Duodenal mucosa (tissue), 2 donors: ENCODE data around the gene DNAJC30.
A peak's percentile ranks its signal among the peaks of the same experiment; 100 is the strongest.
"Not testable (repeated sequence)": the region's sequence is repeated elsewhere in the genome, so short reads cannot be mapped to it uniquely, and the experiment has no call there.

Experiments
- H3K27ac ChIP-seq: one replicate; pipeline ENCODE4 v1.7.0; 2013; ENCODE audit warnings: low read depth, low read length
- H3K27me3 ChIP-seq, 2 donors: one replicate each; pipeline ENCODE4 v1.7.0; 2013; ENCODE audit warnings: low read length in 2 of 2, control low read depth in 1 of 2; ENCODE audit not compliant: insufficient read depth in 2 of 2, control insufficient read depth in 1 of 2
- H3K36me3 ChIP-seq, 2 donors: one replicate each; pipeline ENCODE4 v1.7.0; 2013; ENCODE audit warnings: low read length in 2 of 2, control low read depth in 1 of 2; ENCODE audit not compliant: insufficient read depth in 2 of 2, control insufficient read depth in 1 of 2
- H3K4me1 ChIP-seq, 2 donors: one replicate each; pipeline ENCODE4 v1.7.0; 2013; ENCODE audit warnings: low read length in 2 of 2, control low read depth in 1 of 2; ENCODE audit not compliant: insufficient read depth in 2 of 2, control insufficient read depth in 1 of 2
- H3K4me3 ChIP-seq, 2 donors: one replicate each; pipeline ENCODE4 v1.7.0; 2013; ENCODE audit warnings: low read length in 2 of 2, low read depth in 1 of 2
- H3K9ac ChIP-seq, 2 donors: one replicate each; pipeline ENCODE4 v1.7.0; 2013; ENCODE audit warnings: low read length in 2 of 2, low read depth in 1 of 2
- H3K9me3 ChIP-seq, 2 donors: one replicate each; pipeline ENCODE4 v1.7.0; 2013; ENCODE audit warnings: low read length in 2 of 2, control low read depth in 1 of 2; ENCODE audit not compliant: control insufficient read depth in 1 of 2

Gene DNAJC30

GRCh38 chr7:73683788-73684693 lies 788 bp upstream of the DNAJC30 start:
- H3K9me3 ChIP-seq: no peaks in the 10 kb centered on the region
- H3K36me3 ChIP-seq: peaks cover 8 to 26% of the 10 kb centered on the region in 2 donors
- H3K4me1 ChIP-seq: peaks cover 16 to 24% of the 10 kb centered on the region in 2 donors
- H3K9ac ChIP-seq: peak overlapping the region; percentile 59 to 87
- peak overlapping the region; percentile 71 for H3K27ac ChIP-seq
- no peaks in the 10 kb centered on the region for H3K27me3 ChIP-seq
- peak overlapping the region; percentile 91 to 99 for H3K4me3 ChIP-seq

DNA sequence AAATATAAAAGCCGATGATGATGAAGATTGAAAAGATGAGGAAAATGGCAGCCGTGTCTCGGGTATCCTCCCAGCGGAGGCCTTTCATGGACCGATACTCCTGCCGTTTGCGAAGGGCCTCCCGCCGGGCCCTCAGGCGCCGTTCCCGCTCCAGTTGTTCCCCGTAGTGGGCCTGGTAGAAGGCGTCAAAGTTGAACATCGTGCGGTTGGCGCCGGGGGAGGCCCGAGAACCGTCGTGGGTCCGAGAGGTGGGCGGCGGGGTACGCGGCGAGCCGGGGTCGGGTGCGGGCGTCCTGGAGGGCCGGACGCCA lies 553 bp downstream of the DNAJC30 start:
- Histone ChIP-seq H3K36me3 (peaks cover 5 to 26% of the 10 kb centered on the region in 2 donors), H3K4me3 (peak overlapping the region; percentile 91 to 99), H3K27ac (peak overlapping the region; percentile 71), H3K27me3 (no peaks in the 10 kb centered on the region), H3K4me1 (peaks cover 16 to 24% of the 10 kb centered on the region in 2 donors), H3K9me3 (no peaks in the 10 kb centered on the region), H3K9ac (peak overlapping the region; percentile 87 to 90)

GRCh38 chr7:73681031-73681430 lies 2.2 kb downstream of the DNAJC30 start:
- Histone ChIP-seq H3K9me3 (no peaks in the 10 kb centered on the region), H3K27me3 (no peaks in the 10 kb centered on the region), H3K9ac (no peak overlapping the region), H3K4me1 (peaks cover 16 to 24% of the 10 kb centered on the region in 2 donors), H3K4me3 (peak overlapping the region in 1 of 2 donors; percentile 99), H3K36me3 (peaks cover 0 to 13% of the 10 kb centered on the region in 2 donors), H3K27ac (no peak overlapping the region)

GRCh38 chr7:73680501-73680900 lies 2.8 kb downstream of the DNAJC30 start:
- peaks cover 0 to 13% of the 10 kb centered on the region in 2 donors for H3K36me3 ChIP-seq
- no peaks in the 10 kb centered on the region for H3K27me3 ChIP-seq
- H3K9me3 ChIP-seq: no peaks in the 10 kb centered on the region
- H3K9ac ChIP-seq: no peak overlapping the region
- H3K4me1 ChIP-seq: peaks cover 16 to 24% of the 10 kb centered on the region in 2 donors
- no peak overlapping the region for H3K27ac ChIP-seq
- H3K4me3 ChIP-seq: no peak overlapping the region

- Histone ChIP-seq H3K27ac (no peak overlapping the region), H3K9me3 (no peaks in the 10 kb centered on the region), H3K9ac (no peak overlapping the region), H3K4me1 (peaks cover 16 to 24% of the 10 kb centered on the region in 2 donors), H3K27me3 (no peaks in the 10 kb centered on the region), H3K4me3 (no peak overlapping the region), H3K36me3 (peaks cover 0 to 13% of the 10 kb centered on the region in 2 donors)
These were observed 3.5 kb downstream of the DNAJC30 start for GRCh38 chr7:73679709-73680108.

GRCh38 chr7:73678862-73679261 lies 4.4 kb downstream of the DNAJC30 start:
- Histone ChIP-seq H3K4me3 (no peak overlapping the region), H3K4me1 (peaks cover 16 to 20% of the 10 kb centered on the region in 2 donors), H3K27ac (no peak overlapping the region), H3K27me3 (no peaks in the 10 kb centered on the region), H3K9me3 (no peaks in the 10 kb centered on the region), H3K36me3 (peaks cover 0 to 13% of the 10 kb centered on the region in 2 donors), H3K9ac (no peak overlapping the region)

DNA sequence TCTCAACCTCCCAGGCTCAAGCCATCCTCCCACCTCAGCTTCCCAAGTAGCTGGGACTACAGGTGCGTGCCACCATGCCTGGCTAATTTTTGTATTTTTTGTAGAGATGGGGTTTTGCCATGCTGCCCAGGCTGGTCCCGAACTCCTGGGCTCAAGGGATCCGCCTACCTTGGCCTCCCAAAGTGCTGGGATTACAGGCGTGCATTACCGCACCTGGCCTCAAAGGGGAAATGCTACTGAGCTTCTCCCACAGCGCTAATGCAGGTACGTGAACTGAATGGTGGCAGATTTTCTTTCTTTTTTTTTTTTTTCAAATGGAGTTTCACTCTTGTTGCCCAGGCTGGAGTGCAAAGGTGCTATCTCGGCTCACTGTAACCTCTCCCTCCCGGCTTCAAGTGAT lies 7.2 kb downstream of the DNAJC30 start:
- H3K4me1 ChIP-seq, H3K9ac ChIP-seq, H3K27ac ChIP-seq, H3K9me3 ChIP-seq, H3K27me3 ChIP-seq, H3K4me3 ChIP-seq: not testable (repeated sequence)
- H3K36me3 ChIP-seq: peaks cover 0 to 13% of the 10 kb centered on the region in 2 donors

GRCh38 chr7:73674468-73675124 lies 8.7 kb downstream of the DNAJC30 start:
- peaks cover 0 to 13% of the 10 kb centered on the region in 2 donors for H3K36me3 ChIP-seq
- H3K9ac ChIP-seq: no peak overlapping the region
- no peak overlapping the region for H3K4me3 ChIP-seq
- H3K27me3 ChIP-seq: no peaks in the 10 kb centered on the region
- no peak overlapping the region for H3K27ac ChIP-seq
- no peaks in the 10 kb centered on the region for H3K4me1 ChIP-seq
- H3K9me3 ChIP-seq: no peaks in the 10 kb centered on the region

DNA sequence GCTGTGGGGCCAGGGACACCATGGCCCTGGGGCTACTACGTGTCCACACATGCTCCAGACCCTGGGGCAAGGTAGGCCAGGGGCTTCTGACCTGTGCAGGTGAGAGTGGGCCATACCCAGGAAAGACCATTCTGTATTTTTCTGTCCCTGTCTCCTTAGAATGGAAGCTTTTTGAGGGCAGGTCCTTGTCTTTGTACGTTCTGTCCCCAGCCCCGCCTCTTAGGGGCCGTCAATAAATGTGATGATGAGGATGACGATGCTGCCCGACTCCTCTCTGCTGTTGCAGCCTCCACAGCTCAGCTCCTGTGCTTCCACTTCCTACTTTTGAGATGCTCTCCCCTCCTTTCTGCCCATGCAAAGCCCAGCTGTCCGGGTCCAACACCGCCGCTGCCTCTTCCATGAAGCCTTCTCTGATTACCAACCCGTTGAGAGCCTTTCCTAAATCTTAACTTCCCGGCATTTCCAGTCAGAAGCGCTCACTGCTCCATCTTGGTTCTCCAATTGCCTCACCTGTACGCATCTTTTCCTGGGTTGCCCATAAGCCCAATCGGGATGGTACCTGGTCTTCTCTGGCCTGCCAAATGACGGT lies 11.3 kb downstream of the DNAJC30 start:
- H3K27me3 ChIP-seq: no peaks in the 10 kb centered on the region
- H3K36me3 ChIP-seq: no peaks in the 10 kb centered on the region
- H3K4me3 ChIP-seq: no peak overlapping the region
- H3K9ac ChIP-seq: no peak overlapping the region
- H3K9me3 ChIP-seq: no peaks in the 10 kb centered on the region
- no peak overlapping the region for H3K27ac ChIP-seq
- peaks cover 5 to 6% of the 10 kb centered on the region in 2 donors for H3K4me1 ChIP-seq

GRCh38 chr7:73671322-73671661 lies 12.0 kb downstream of the DNAJC30 start:
- Histone ChIP-seq H3K36me3 (no peaks in the 10 kb centered on the region), H3K9ac (no peak overlapping the region), H3K27me3 (no peaks in the 10 kb centered on the region), H3K4me3 (no peak overlapping the region), H3K9me3 (no peaks in the 10 kb centered on the region), H3K27ac (no peak overlapping the region), H3K4me1 (peaks cover 5 to 6% of the 10 kb centered on the region in 2 donors)
